A549 (cell line): Measurements from ENCODE around the gene WDR20.

Experiments
- EHMT2 ChIP-seq: fragments of 200-600 bp; sonication (generic); IDR thresholded peaks from 2 replicates; pipeline ENCODE4 v1.6.1; 2016; ENCODE audit warnings: antibody characterized with exemption, low read depth, mild to moderate bottlenecking, moderate library complexity
- FOXS1 ChIP-seq: fragments of 250-450 bp; sonication (Bioruptor Pico); IDR thresholded peaks from 2 replicates; pipeline ENCODE4 v1.5.0; 2020; ENCODE audit warnings: mild to moderate bottlenecking, moderate library complexity
- RCOR1 ChIP-seq: fragments of 150-350 bp; IDR thresholded peaks from 2 replicates; pipeline ENCODE4 v1.6.1; 2014; ENCODE audit warnings: antibody characterized with exemption, low read length, low read depth
- TF ChIP-seq, protein P1 (sequence below): fragments of >200 bp; sonication (Bioruptor Twin); formaldehyde crosslinking; IDR thresholded peaks from 3 replicates; pipeline ENCODE4 v1.5.1; 2016

GRCh38 chr14:102092806-102093205, 46.9 kb upstream of the WDR20 start:
- TF ChIP-seq, protein P1, sequence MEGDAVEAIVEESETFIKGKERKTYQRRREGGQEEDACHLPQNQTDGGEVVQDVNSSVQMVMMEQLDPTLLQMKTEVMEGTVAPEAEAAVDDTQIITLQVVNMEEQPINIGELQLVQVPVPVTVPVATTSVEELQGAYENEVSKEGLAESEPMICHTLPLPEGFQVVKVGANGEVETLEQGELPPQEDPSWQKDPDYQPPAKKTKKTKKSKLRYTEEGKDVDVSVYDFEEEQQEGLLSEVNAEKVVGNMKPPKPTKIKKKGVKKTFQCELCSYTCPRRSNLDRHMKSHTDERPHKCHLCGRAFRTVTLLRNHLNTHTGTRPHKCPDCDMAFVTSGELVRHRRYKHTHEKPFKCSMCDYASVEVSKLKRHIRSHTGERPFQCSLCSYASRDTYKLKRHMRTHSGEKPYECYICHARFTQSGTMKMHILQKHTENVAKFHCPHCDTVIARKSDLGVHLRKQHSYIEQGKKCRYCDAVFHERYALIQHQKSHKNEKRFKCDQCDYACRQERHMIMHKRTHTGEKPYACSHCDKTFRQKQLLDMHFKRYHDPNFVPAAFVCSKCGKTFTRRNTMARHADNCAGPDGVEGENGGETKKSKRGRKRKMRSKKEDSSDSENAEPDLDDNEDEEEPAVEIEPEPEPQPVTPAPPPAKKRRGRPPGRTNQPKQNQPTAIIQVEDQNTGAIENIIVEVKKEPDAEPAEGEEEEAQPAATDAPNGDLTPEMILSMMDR = no peak
- no peak for TF ChIP-seq FOXS1 (CRISPR knock-in tag)
- no peak for TF ChIP-seq RCOR1
- TF ChIP-seq EHMT2 = no peak
